ENCODE results near the gene CBX8. TPM values are rescaled to one million over a fixed set of nuclear protein-coding genes. Genes with fewer than 3 reads are reported as not detected.

Gene CBX8
- total and polyA plus RNA-seq, 2 donors (not counting 3 experiments of a cell fraction or from before 2014, with no cell fraction given) = 0.69 to 3.1 TPM

GRCh38 chr17:79746889-79747507 is 49.9 kb downstream of the CBX8 start:
- FAIRE-seq (no peak), DNase-seq (ENCODE audit: low read depth, low spot score) (no peak)
- no peaks in the 10 kb centered on the region for H3K4me1 ChIP-seq (ENCODE audit: control insufficient read depth, extremely low read depth, insufficient read depth, low read length)
- ChIA-PET POLR2A (no interaction called here), CTCF (interaction anchor here (1.2 to 4.5 kb wide), 12 partner anchors 11 to 270 kb away, joined by 3 to 29 read pairs (median 10); no protein-coding TSS in a partner anchor)
- no peak overlapping the region for H2AFZ ChIP-seq (ENCODE audit: low read depth, low read length)
- H3K9me1 ChIP-seq (replicated peaks; ENCODE audit: control insufficient read depth, extremely low read depth, insufficient read depth, low read length) = no peaks in the 10 kb centered on the region
- intact Hi-C loops (cut with micrococcal nuclease) (loop anchor here (2.0 to 10.0 kb wide), 4 partner anchors 64 to 244 kb away; partner anchors contain the start of gene CBX4), dilution Hi-C loops (cut with MboI; ENCODE audit: extremely low pct_ligation_motif_present, low sequenced_read_pairs) (no loop called here)
- H3K4me3 ChIP-seq (replicated peaks in 1 of 3; ENCODE audit: insufficient read depth in 1 of 3, low read depth in 1 of 3, low read length in 3 of 3) = no peak overlapping the region
- no TSS peak for BruUV-seq (replicated peaks)
- H3K79me2 ChIP-seq (ENCODE audit: control insufficient read depth, insufficient read depth, low read length) = no peaks in the 10 kb centered on the region
- no peaks in the 10 kb centered on the region for H3K9me3 ChIP-seq (replicated peaks; ENCODE audit: control insufficient read depth, insufficient read depth, low read length)
- H4K20me1 ChIP-seq (replicated peaks; ENCODE audit: control insufficient read depth, extremely low read depth, insufficient read depth, low read length) = no peaks in the 10 kb centered on the region
- H3K9ac ChIP-seq (replicated peaks; ENCODE audit: extremely low read depth, insufficient read depth, low read length) = no peak overlapping the region
- H3K27me3 ChIP-seq (ENCODE audit: control insufficient read depth in 2 of 2, insufficient read depth in 2 of 2, low read length in 2 of 2) = peaks cover 27 to 45% of the 10 kb centered on the region in 2 experiments
- no peaks in the 10 kb centered on the region for H3K36me3 ChIP-seq (ENCODE audit: control insufficient read depth in 2 of 2, extremely low read depth in 1 of 2, insufficient read depth in 2 of 2, low read length in 2 of 2)
- H3K4me2 ChIP-seq (ENCODE audit: insufficient read depth, low read length) = no peak overlapping the region
- no peak overlapping the region for H3K27ac ChIP-seq (ENCODE audit: insufficient read depth, low read depth, low read length)
- TF ChIP-seq EZH2 (IDR thresholded peaks at IDR 0.05; ENCODE audit: borderline replicate concordance, low read depth, low read length, severe bottlenecking) (peak; percentile 90), GATA2 (IDR thresholded peaks at IDR 0.05; ENCODE audit: insufficient read depth, insufficient read length, low read depth, low read length) (no peak)

DNA sequence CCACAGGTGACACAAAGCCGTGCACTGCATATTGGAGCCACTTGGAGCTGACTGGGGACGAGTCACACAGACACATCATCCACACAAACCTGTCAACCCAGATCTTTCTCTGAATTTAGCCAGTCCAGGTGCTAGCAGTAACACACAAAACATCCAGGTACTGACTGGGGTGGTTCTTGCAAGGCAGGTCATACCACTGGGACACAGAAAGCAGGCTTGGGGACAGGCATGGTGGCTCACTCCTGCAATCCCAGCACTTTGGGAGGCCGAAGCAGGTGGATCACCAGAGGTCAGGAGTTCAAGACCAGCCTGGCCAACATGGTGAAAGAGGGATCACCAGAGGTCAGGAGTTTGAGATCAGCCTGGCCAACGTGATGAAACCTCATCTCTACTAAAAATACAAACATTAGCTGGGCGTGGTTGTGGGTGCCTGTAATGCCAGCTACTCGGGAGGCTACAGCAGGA is 51.2 kb downstream of the CBX8 start:
- DNase-seq (ENCODE audit: low read depth, low spot score) (no peak), FAIRE-seq (no peak)
- H3K27ac ChIP-seq (ENCODE audit: insufficient read depth, low read depth, low read length) = no peak overlapping the region
- CTCF ChIA-PET = interaction anchor here (0.6 to 4.5 kb wide), 41 partner anchors 9 to 1820 kb away, joined by 3 to 29 read pairs (median 4); partner anchors contain the start of genes CBX4 and CBX8
- H3K9me3 ChIP-seq (replicated peaks; ENCODE audit: control insufficient read depth, insufficient read depth, low read length) = no peaks in the 10 kb centered on the region
- BruUV-seq (replicated peaks) = no TSS peak
- H3K27me3 ChIP-seq (ENCODE audit: control insufficient read depth in 2 of 2, insufficient read depth in 2 of 2, low read length in 2 of 2) = peaks cover 29 to 48% of the 10 kb centered on the region in 2 experiments
- no peaks in the 10 kb centered on the region for H3K79me2 ChIP-seq (ENCODE audit: control insufficient read depth, insufficient read depth, low read length)
- no peaks in the 10 kb centered on the region for H4K20me1 ChIP-seq (replicated peaks; ENCODE audit: control insufficient read depth, extremely low read depth, insufficient read depth, low read length)
- H3K4me3 ChIP-seq (replicated peaks in 1 of 3; ENCODE audit: insufficient read depth in 1 of 3, low read depth in 1 of 3, low read length in 3 of 3) = no peak overlapping the region
- no peak overlapping the region for H2AFZ ChIP-seq (ENCODE audit: low read depth, low read length)
- no peaks in the 10 kb centered on the region for H3K4me1 ChIP-seq (ENCODE audit: control insufficient read depth, extremely low read depth, insufficient read depth, low read length)
- dilution Hi-C loops (cut with MboI; ENCODE audit: extremely low pct_ligation_motif_present, low sequenced_read_pairs) = no loop called here
- H3K4me2 ChIP-seq (ENCODE audit: insufficient read depth, low read length) = no peak overlapping the region
- no peak overlapping the region for H3K9ac ChIP-seq (replicated peaks; ENCODE audit: extremely low read depth, insufficient read depth, low read length)
- intact Hi-C loops (cut with micrococcal nuclease) = loop anchor here (2.0 to 10.0 kb wide), 4 partner anchors 65 to 245 kb away; partner anchors contain the start of gene CBX4
- TF ChIP-seq CTCF (IDR thresholded peaks at IDR 0.05; ENCODE audit: extremely low read depth in 1 of 2, insufficient read depth in 1 of 2, low read depth in 1 of 2, low read length in 2 of 2) (no peak), POLR2AphosphoS5 (IDR thresholded peaks at IDR 0.05; ENCODE audit: insufficient read depth, low read depth, low read length) (no peak), POLR2A (IDR thresholded peaks at IDR 0.05; ENCODE audit: low read depth, low read length) (no peak), MYC (IDR thresholded peaks at IDR 0.05; ENCODE audit: low read depth, low read length) (no peak), JUN (IDR thresholded peaks at IDR 0.05; ENCODE audit: borderline replicate concordance, insufficient read depth, insufficient read length, low read depth) (no peak), EZH2 (IDR thresholded peaks at IDR 0.05; ENCODE audit: borderline replicate concordance, low read depth, low read length, severe bottlenecking) (no peak), GATA2 (IDR thresholded peaks at IDR 0.05; ENCODE audit: insufficient read depth, insufficient read length, low read depth, low read length) (no peak)
- TF ChIP-seq, protein P1, sequence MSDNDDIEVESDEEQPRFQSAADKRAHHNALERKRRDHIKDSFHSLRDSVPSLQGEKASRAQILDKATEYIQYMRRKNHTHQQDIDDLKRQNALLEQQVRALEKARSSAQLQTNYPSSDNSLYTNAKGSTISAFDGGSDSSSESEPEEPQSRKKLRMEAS (IDR thresholded peaks at IDR 0.05; ENCODE audit: insufficient read depth, insufficient read length) = no peak
- no peaks in the 10 kb centered on the region for H3K9me1 ChIP-seq (replicated peaks; ENCODE audit: control insufficient read depth, extremely low read depth, insufficient read depth, low read length)
- POLR2A ChIA-PET = interaction anchor here (0.7 kb wide), 3 partner anchors 68 to 586 kb away, joined by 4 to 8 read pairs (median 5); no protein-coding TSS in a partner anchor
- no peaks in the 10 kb centered on the region for H3K36me3 ChIP-seq (ENCODE audit: control insufficient read depth in 2 of 2, extremely low read depth in 1 of 2, insufficient read depth in 2 of 2, low read length in 2 of 2)
